GM18502 (cell line): ENCODE data around the gene ZNF335.
A peak's percentile ranks its signal among the peaks of the same experiment; 100 is the strongest.

Experiments used
- ATAC-seq: cut with Tn5 transposase; IDR thresholded peaks from one replicate; pipeline ENCODE4 v1.9.1; 2021; ENCODE audit warnings: mild to moderate bottlenecking; ENCODE audit not compliant: unreplicated experiment, poor library complexity

ZNF335 gene

DNA sequence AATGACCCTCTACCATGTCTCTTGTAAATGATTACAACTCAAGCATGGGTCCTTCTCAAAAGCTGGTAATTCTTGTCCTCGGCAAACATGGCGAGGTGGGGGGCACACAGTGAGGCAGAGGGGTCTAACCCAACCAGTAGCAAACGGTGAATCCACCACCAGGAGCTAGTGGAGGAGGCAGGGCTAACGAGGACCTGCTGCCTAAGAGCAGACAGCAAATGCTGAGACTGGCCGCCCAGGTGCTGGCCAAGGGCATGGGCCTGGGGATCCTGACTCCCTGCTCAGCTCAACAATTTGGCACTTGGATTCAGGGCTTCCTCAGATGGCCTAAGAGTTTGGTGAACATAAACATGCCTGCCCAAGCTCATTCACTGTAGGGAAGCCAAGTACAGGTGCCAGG, 19.1 kb downstream of the ZNF335 start:
- no peak for ATAC-seq

DNA sequence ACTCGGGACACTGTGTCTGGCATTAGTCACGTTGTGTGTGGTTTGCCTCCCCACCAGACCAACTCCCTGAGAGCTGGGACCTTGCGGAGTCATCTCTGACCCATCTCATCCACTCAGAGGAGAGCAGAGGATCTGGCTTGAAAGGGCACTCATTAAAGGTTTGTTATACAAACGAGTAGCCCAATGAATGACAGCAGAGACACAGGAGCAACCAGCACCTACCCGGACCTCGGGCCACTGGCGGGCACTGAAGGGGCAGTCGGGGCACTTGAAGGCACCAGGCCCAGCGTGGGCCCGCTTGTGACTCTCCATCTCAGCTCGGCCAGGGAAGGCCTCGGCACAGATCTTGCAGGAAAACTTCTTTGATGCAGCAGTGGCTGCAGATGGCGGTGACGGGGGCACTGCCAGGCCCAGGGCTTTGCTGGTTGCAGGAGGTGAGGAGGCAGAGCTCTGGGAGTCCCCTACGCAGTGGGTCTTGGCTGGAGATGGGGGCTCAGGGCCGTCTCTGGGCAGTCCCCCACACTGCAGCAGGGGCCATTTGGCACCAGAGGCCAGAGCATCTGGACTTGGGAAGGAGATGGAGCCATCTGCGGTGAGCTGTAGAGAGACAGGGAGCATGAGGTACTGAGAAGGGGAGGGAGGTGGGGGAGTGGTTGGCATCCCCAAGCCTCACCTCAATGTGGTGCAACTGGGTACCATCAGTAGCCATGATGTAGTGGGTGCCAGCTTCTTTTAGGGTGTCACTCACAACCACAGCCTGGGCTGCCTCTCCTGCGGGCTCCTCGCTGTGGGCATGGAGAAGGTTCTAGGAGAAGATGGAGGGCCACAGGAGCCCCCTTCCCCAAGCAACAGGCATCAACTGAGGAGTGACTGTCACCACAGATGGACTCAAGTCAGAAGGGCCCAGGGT, 19.8 kb downstream of the ZNF335 start:
- no peak for ATAC-seq

DNA sequence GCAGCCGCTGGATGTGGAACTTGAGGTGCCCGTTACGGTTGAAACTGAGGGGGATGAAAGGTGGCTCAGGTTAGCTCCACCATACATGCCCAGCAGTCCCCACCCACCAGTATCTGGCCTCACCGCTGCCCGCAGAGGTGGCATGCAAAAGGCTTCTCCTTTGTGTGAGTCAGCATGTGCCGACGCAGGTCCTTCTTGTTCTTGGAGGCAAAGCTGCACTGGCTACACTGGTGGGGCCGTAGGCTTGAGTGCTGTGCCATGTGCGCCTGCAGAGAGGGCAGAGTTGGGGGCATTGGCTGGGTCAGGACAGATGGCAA, 21.7 kb downstream of the ZNF335 start:
- ATAC-seq: no peak

DNA sequence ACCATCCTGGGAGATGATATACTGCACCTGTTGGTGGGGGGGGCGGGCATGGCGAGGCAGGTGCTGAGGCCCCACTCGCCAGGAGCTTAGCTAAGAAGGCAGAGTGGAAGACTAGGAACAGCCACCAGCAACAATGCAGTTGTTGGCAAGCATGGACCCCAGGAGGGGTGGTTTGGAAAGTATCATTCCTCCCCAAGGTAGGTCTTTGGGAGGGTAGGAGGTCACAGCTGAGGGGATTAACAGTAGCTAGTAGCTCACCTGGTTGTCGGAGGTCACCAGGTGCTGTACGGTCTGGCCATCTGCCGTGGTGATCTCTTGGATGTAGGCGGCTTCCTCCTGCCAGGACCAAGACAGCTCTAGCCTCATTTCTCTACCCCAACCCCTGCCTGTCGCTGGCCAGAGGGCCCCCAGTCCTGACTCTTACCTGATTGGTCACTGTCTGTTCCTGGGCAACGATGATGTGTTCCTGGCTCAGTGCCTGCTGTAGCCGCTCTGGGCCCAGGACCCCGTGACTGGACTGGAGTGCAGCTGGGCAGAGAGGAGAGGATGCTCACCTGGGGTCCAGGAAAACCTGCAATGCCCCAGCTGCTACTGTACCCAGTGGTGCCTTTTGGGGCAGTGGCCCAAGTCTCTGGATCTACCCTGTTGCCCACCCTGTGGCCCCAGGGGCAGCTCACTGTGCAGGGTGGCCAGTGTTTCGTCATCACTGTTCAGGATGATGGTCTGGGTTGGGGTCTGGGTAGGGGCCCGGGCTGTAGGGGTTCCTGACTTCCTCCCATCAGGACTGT, 22.3 kb downstream of the ZNF335 start:
- no peak for ATAC-seq

DNA sequence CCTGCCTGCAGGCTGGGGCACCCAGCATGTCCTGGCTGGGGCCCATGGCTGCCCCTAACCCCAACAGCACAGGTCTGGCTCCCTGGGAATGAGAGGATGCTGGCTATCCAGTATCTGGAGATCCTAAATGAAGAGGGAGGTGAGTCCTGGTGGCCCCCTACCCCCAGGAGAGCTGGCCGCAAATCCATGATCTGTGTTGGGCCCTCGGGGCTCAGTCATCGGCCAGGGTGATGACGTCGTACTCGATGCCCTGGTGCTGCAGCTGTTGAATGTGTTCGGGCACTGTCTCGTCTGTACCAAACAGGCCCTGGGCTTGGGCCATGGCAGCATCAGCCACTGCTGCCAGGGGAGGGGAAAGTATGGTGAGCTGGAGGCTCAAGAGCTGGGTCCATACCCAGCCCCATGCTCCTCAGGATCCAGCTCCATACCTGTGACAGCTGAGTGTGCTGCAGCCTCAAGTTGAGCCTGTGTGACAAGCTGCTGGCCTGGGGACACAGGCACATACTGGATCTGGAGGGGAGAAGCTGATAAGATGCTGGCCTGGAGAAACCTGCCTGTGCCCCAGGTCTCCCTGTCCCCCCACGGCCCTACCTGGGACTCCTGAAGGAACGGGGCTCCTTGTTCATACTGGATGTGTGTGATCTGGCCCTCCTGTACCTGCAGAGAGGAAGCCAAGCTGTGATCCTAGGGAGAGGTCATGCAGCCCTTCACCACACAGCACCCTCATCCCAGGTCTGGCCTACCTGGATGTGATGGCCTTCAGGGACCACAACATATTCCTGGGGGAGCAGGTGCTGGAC, 23.1 kb downstream of the ZNF335 start:
- ATAC-seq: no peak

DNA sequence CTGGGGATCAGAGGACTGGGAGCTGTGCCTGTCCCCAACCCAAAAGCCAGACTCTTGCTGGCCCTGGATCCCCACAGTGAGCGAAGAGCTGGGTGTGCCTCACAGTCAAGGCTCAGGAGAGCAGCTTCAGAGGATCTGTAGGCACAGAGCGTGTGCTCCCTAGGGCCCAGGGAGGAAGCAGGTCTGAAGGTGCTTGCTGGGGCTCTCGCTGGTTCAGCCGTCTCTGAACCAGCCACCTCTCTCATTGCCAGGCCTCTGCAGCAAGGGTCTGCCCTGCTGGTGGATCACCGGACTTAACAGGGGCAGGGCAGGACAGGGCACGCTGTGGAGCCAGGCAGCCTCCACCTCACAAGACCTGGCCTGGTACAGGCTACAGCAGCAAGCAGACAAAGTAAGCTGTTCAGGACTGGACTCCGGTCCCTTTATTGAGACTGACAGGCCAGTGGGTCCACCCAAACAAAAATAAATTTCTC, 23.7 kb downstream of the ZNF335 start:
- no peak for ATAC-seq

DNA sequence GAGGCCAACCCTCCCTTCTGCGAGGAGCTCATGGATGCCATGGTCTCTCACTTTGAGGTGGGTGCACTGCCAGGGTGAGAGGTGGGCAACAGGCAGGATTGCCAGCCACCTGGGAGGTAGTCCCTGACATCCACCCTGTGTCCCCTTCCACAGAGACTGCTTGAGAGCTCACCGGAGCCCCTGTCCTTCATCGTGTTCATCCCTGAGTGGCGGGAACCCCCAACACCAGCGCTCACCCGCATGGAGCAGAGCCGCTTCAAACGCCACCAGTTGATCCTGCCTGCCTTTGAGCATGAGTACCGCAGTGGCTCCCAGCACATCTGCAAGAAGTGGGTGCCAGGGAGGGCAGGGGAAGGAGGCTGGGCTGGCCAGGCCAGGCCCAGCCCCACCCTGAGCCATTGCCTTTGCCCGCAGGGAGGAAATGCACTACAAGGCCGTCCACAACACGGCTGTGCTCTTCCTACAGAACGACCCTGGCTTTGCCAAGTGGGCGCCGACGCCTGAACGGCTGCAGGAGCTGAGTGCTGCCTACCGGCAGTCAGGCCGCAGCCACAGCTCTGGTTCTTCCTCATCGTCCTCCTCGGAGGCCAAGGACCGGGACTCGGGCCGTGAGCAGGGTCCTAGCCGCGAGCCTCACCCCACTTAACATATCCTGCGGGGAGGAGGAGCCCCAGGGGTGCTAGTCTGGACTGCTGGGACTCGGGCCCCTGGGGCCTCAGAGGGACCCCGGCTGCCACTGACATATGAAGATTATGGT, 24.7 kb downstream of the ZNF335 start:
- no peak for ATAC-seq

DNA sequence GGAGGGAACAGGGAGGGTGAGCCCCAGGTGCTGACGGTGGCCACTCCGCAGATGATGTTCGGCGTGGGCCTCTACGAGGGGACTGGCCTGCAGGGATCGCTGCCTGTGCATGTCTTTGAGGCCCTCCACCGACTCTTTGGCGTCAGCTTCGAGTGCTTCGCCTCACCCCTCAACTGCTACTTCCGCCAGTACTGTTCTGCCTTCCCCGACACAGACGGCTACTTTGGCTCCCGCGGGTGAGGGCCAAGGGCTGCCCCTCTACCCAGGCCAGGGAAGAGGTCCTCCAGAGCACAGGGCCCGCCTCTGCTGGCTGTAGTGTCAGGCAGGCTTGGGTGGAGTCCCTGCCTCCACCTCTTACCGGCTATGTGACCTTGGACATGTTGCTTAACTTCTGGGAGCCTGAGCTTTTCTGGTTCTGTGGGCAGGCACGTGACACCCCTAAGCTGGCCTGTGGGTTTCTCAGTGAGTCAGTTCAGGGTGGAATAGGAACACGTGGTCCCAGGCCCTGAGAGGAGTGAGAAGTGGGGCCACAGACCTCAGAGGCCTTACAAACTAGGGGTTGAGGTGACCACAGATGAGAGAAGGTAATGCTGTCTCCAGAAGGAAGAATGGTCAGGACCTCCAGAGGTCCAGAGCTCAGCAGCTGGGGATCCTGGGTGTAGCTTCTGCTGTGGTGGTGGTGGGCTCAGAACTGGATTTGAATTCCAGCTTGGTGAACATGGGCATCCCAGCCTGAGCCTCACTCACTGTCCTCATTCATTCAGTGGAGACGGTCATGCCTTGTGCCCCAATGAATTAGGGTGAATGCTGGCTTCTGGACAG, 25.6 kb downstream of the ZNF335 start:
- ATAC-seq: no peak

DNA sequence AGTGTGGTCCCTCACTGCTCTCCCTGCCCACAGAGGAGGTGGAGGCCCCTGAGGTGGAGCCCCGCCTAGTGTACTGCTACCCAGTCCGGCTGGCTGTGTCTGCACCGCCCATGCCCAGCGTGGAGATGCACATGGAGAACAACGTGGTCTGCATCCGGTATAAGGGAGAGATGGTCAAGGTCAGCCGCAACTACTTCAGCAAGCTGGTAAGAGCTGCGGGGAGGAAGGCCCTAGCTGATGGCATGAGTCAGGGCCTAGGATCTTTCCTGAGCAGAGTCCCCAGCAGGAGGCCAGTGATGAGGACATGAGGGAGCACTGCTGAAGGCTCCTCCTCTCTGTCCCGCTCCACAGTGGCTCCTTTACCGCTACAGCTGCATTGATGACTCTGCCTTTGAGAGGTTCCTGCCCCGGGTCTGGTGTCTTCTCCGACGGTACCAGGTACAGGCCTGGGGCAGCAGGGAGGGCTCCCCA, 26.3 kb downstream of the ZNF335 start:
- no peak for ATAC-seq

DNA sequence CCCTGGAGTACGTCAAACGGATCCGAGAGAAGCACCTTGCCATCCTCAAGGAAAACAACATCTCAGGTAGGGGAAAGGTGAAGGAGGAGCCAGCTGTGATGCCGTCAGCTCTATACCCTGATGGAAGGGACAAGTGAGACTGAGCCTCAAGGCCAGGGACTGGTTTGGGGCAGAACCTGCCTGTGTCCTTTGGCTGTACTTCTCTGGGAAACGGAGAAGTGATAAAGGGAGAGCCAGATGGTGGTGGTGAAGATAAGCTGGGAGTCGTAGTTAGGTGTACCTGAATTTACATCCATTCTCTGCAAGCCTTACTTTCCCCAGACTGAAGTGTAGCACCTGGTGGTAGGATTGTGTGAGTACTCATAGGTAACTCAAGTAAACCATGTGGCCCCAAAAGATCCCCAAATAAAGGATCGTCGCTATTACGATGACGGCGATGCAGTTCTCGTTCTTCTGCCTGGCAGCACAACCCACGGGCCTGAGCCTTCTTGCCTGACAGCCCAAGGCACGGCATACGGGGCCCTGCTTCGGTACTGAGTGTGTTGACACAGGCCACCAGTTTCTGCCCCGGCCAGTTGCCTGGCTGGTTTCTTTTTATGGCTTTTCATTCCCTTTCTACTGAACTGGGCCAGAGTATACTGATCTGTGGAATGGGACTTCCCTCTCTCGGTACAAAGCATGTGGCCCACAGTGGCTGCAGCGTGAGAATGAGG, 26.9 kb downstream of the ZNF335 start:
- no peak for ATAC-seq

DNA sequence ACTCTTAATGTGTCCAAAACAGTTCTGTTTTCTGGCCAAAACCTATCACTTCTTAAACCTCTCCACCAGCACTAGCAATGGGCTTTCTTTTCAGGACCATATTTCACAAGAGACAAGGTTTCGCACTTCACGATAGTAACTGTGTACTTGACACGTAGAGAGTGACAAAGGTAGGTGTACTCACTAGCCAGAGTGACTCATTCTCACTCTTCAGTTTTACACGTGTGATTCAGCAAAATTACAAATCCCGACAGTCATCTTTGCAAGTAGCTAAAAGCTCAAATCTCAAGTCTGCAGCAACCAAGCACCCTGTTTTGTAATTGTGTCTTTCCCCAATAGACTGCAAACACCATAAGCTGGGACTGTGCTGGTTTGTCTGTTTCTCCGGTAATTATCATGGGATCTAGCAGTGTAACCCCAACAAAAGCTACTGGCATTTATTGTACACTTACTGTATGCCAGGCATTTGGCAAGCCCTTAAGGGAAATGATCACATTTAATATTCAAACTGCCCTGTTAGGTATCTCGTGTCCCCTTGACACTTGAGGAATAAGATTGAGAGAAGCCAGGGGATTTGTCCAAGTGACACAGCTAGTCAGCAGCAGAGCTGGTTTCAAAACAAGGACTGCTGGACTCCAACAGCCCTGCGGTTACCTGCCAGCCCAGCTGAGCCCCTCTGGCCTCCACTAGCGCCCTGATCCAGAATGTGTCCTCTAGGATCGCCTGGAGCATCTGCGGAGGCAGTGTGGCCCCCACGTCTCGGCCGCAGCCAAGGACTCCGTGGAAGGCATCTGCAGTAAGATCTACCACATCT, 27.6 kb downstream of the ZNF335 start:
- no peak for ATAC-seq

DNA sequence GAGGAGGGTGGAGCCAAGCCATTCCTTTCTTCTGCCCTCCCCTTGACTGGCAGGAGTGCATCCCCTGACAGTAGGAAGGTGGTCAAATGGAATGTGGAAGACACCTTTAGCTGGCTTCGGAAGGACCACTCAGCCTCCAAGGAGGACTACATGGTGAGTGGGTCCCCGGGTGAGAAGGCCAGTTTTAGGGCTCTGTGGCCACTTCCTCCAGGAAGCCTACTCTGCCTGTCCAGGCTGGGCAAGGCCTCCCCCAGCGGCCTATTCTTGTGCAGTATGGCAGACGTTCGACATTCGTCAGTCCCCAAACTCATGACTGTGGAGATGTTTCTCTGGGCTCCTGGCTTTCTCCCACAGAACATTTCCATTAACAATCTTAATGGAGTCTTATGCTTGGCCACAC, 28.4 kb downstream of the ZNF335 start:
- ATAC-seq: no peak

DNA sequence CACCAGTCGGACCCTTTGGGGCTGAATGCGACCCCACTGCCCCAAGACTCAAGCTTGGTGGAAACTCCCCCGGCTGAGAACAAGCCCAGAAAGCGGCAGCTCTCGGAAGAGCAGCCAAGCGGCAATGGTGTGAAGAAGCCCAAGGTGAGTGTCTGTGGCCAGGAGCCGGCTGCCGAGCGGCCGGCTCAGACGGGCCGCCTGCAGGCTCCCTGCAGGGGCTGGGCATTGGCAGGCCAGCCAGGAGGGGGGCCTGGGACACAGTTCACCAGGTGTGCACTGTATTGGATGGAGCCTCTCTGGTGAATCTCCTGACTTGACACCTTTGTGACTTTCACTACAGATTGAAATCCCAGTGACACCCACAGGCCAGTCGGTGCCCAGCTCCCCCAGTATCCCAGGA, 31.5 kb downstream of the ZNF335 start:
- ATAC-seq: no peak

DNA sequence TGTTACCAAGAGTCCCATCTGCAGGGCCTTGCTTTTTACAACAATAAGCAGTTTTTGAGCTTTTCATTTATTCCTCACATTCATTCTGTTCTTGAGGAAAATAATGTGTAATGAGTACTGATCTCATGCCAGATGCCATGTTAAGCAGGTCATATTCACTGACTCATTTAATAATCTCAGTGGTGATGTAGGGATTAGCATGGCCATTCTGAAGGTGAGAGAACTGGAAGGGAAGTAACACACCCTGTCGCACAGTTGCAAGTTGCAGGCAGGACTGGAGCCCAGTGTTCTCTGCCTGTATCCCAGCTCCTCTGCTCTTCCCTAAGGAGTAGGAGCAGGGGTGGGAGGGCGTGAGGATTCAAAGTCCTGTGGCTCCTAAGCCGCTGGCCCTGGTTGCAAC, 31.9 kb downstream of the ZNF335 start:
- ATAC-seq: no peak

DNA sequence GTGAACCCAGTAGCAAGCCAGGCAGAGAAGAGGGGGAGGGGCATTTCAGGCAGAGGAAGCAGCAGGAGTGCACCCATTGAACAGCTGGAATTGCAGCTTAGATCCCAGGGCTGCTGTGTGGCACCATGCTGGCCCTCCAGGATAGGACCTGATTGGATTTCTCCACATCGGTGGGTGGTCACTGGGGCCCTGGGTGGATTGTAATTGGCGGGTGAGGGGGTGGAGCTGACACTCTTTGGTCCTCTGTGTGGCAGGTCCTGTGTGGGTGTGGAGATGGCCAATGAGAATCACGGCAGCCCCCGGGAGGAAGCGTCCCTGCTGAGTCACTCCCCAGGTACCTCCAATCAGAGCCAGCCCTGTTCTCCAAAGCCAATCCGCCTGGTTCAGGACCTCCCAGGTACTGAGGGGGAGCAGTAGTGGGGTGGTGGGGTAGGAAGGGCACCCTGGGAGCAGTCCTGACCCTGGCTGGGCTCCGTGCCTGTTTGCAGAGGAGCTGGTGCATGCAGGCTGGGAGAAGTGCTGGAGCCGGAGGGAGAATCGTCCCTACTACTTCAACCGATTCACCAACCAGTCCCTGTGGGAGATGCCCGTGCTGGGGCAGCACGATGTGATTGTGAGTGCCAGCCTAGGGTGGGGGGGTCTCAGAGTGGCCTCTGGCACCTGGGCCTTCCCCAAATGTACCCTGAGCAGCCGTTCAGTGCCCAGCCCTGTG, 33.1 kb downstream of the ZNF335 start:
- ATAC-seq: no peak

DNA sequence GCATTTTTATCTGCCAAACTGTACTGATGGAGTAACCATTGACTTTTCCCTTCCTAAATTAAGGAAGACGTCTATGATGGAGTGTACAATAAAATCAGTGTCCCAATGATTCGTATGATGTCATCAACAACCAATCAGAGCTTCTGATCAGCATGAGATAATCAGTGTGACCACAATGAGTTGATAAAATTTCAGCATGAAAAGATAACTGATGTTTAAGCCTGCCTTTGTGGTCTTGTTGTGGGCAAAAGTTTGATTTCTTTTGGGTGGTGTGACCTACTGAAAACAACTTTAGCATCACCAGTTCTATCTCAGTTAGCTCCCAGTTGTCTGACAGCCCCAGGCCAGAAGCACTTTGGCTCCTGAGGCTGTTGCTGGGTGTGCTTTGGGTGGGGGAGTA, 34.2 kb downstream of the ZNF335 start:
- ATAC-seq: no peak

DNA sequence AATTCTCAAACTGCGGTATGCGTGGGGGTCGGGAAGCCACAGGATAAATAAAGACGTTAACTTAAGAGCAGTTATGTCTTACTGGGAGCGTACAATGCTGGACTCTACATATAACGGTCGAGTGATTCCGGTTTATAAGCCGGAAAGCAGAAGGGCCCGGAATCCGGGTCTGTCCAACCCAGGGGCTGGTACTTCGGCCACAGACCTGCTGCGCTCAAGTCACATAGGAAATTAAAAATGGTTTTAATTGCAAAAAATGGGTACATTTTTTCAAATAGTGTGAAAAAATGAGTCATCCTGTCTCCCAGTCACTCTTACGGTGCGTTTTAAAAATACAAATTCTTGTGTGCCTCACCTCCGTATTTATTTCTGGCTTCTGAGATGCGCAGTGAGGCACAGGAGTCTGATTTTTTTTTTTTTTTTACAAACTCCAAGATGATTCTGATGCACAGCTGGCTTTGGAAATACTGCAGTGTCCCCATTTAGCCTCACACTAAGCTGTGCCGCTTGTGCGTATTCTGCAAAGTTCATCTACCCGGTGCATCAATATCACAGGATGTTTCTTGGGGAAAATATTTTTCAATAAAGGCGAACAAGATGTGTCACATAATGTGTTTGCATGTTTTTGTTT, 36.5 kb downstream of the ZNF335 start:
- ATAC-seq: peak; percentile 13
